KOPT-K1 (cell line): ENCODE measurements around the gene ARHGAP24.

Source experiments
- H3K27ac ChIP-seq: fragments of 200-600 bp; sonication (generic); 2 replicates; pipeline ENCODE4 v1.5.1; 2016; ENCODE audit warnings: antibody characterized with exemption, mild to moderate bottlenecking, low read depth, low read length; ENCODE audit not compliant: poor library complexity, severe bottlenecking
- H3K36me3 ChIP-seq: fragments of 200-600 bp; sonication (generic); 2 replicates; pipeline ENCODE4 v1.5.1; 2017; ENCODE audit warnings: antibody characterized with exemption, mild to moderate bottlenecking, low read length, moderate library complexity; ENCODE audit not compliant: insufficient read depth
- H3K9me3 ChIP-seq: fragments of 200-600 bp; sonication (generic); 2 replicates; pipeline ENCODE4 v1.5.1; 2017; ENCODE audit warnings: antibody characterized with exemption, low read length, mild to moderate bottlenecking; ENCODE audit not compliant: insufficient read depth, poor library complexity, severe bottlenecking

ARHGAP24 gene

GRCh38 chr4:85967872-85968271 lies 492.9 kb downstream of the ARHGAP24 start:
- Histone ChIP-seq H3K36me3 (no peaks in the 10 kb centered on the region), H3K27ac (no peak overlapping the region)

GRCh38 chr4:85968945-85969819 lies 494.2 kb downstream of the ARHGAP24 start:
- H3K27ac ChIP-seq: no peak overlapping the region
- no peaks in the 10 kb centered on the region for H3K9me3 ChIP-seq
- H3K36me3 ChIP-seq: no peaks in the 10 kb centered on the region

More at GRCh38 chr4:85967872-85968271, 492.9 kb downstream of the ARHGAP24 start:
- no peaks in the 10 kb centered on the region for H3K9me3 ChIP-seq

GRCh38 chr4:85970535-85970934 lies 495.6 kb downstream of the ARHGAP24 start:
- H3K36me3 ChIP-seq: no peaks in the 10 kb centered on the region
- no peaks in the 10 kb centered on the region for H3K9me3 ChIP-seq
- no peak overlapping the region for H3K27ac ChIP-seq

GRCh38 chr4:85979276-85979675 lies 504.3 kb downstream of the ARHGAP24 start:
- Histone ChIP-seq H3K27ac (no peak overlapping the region), H3K36me3 (no peaks in the 10 kb centered on the region), H3K9me3 (no peaks in the 10 kb centered on the region)

- Histone ChIP-seq H3K27ac (no peak overlapping the region), H3K36me3 (no peaks in the 10 kb centered on the region), H3K9me3 (no peaks in the 10 kb centered on the region)
Observed at GRCh38 chr4:85986266-85986665, 511.3 kb downstream of the ARHGAP24 start.

- Histone ChIP-seq H3K27ac (no peak overlapping the region), H3K9me3 (no peaks in the 10 kb centered on the region), H3K36me3 (no peaks in the 10 kb centered on the region)
Observed at GRCh38 chr4:85993641-85994040, 518.7 kb downstream of the ARHGAP24 start.

GRCh38 chr4:85994576-85994975 lies 519.6 kb downstream of the ARHGAP24 start:
- Histone ChIP-seq H3K9me3 (no peaks in the 10 kb centered on the region), H3K36me3 (no peaks in the 10 kb centered on the region), H3K27ac (no peak overlapping the region)

- Histone ChIP-seq H3K36me3 (no peaks in the 10 kb centered on the region), H3K27ac (no peak overlapping the region), H3K9me3 (no peaks in the 10 kb centered on the region)
Observed at GRCh38 chr4:85995361-85995760, 520.4 kb downstream of the ARHGAP24 start.

GRCh38 chr4:86001591-86001990 lies 526.6 kb downstream of the ARHGAP24 start:
- no peak overlapping the region for H3K27ac ChIP-seq
- H3K36me3 ChIP-seq: no peaks in the 10 kb centered on the region
- H3K9me3 ChIP-seq: no peaks in the 10 kb centered on the region

- H3K36me3 ChIP-seq: no peaks in the 10 kb centered on the region
- no peak overlapping the region for H3K27ac ChIP-seq
- no peaks in the 10 kb centered on the region for H3K9me3 ChIP-seq
Observed at GRCh38 chr4:86004030-86004429, 529.1 kb downstream of the ARHGAP24 start.

- H3K36me3 ChIP-seq: no peaks in the 10 kb centered on the region
- no peaks in the 10 kb centered on the region for H3K9me3 ChIP-seq
- no peak overlapping the region for H3K27ac ChIP-seq
Observed at GRCh38 chr4:86006057-86006456, 531.1 kb downstream of the ARHGAP24 start.

- no peaks in the 10 kb centered on the region for H3K36me3 ChIP-seq
- no peak overlapping the region for H3K27ac ChIP-seq
- H3K9me3 ChIP-seq: no peaks in the 10 kb centered on the region
Observed at GRCh38 chr4:86007042-86007441, 532.1 kb downstream of the ARHGAP24 start.

- Histone ChIP-seq H3K9me3 (no peaks in the 10 kb centered on the region), H3K27ac (no peak overlapping the region), H3K36me3 (no peaks in the 10 kb centered on the region)
Observed at GRCh38 chr4:86011117-86011516, 536.2 kb downstream of the ARHGAP24 start.

GRCh38 chr4:86013621-86014020 lies 538.7 kb downstream of the ARHGAP24 start:
- H3K9me3 ChIP-seq: no peaks in the 10 kb centered on the region
- H3K27ac ChIP-seq: no peak overlapping the region
- no peaks in the 10 kb centered on the region for H3K36me3 ChIP-seq

GRCh38 chr4:86014599-86014998 lies 539.6 kb downstream of the ARHGAP24 start:
- H3K9me3 ChIP-seq: no peaks in the 10 kb centered on the region
- no peak overlapping the region for H3K27ac ChIP-seq

More at GRCh38 chr4:86014599-86014998, 539.6 kb downstream of the ARHGAP24 start:
- no peaks in the 10 kb centered on the region for H3K36me3 ChIP-seq
